Cardiac fibroblast (primary cell): Measurements from ENCODE around the gene PTPRN2.

ENCODE experiments used
- DNase-seq, 2 donors: peaks; one replicate each; pipeline versions ENCODE4 v3.0.0 to v3.0.0-alpha.2; 2010; ENCODE audit warnings: low read depth in 2 of 2
- H3K4me3 ChIP-seq, 2 donors: replicated peaks in 1 of 2; 1 replicate in 1 of 2; 2 replicates in 1 of 2; pipeline ENCODE4 v1.5.1; 2011; ENCODE audit warnings: low read depth in 2 of 2, low read length in 2 of 2, mild to moderate bottlenecking in 2 of 2, moderate library complexity in 1 of 2
- CTCF ChIP-seq: IDR thresholded peaks from one replicate; pipeline ENCODE4 v1.5.1; 2011; ENCODE audit warnings: low read depth, mild to moderate bottlenecking, low read length, inconsistent platforms

PTPRN2 gene

GRCh38 chr7:157987906-157988305, 599.7 kb downstream of the PTPRN2 start:
- TF ChIP-seq CTCF: no peak
- H3K4me3 ChIP-seq: no peak overlapping the region
- no peak for DNase-seq

GRCh38 chr7:157986051-157986450, 601.6 kb downstream of the PTPRN2 start:
- no peak for DNase-seq
- H3K4me3 ChIP-seq: no peak overlapping the region
- no peak for TF ChIP-seq CTCF

GRCh38 chr7:157985636-157986035, 602.0 kb downstream of the PTPRN2 start:
- DNase-seq: no peak
- H3K4me3 ChIP-seq: no peak overlapping the region
- TF ChIP-seq CTCF: no peak

GRCh38 chr7:157984423-157985163, 603.0 kb downstream of the PTPRN2 start:
- TF ChIP-seq CTCF: no peak
- DNase-seq: no peak
- no peak overlapping the region for H3K4me3 ChIP-seq

GRCh38 chr7:157983502-157984422, 603.9 kb downstream of the PTPRN2 start:
- no peak for TF ChIP-seq CTCF
- H3K4me3 ChIP-seq: no peak overlapping the region
- no peak for DNase-seq

GRCh38 chr7:157981778-157982177, 605.8 kb downstream of the PTPRN2 start:
- no peak for DNase-seq
- H3K4me3 ChIP-seq: no peak overlapping the region
- TF ChIP-seq CTCF: no peak
